ENCODE measurements around the gene PTPN3.

DNA sequence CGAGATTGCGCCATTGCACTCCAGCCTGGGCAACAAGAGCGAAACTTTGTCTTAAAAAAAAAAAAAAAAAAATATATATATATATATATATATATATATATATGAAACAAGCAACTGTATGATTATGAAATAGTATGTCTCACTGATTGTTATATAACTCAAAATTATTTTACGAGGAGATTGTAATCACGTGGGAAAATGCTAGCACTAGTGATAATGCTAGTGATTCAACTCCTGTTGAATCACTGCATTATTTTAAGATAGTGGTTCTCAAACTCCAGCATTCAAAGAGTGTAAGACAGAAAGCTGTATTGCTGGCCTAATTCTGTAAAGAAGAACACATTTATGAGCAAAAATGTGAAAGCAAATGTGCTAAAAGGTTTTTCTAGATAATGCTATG, 12.4 kb upstream of the PTPN3 start:
- TF ChIP-seq USF2 (IDR thresholded peaks at IDR 0.05; ENCODE audit: borderline replicate concordance, low read depth, low read length) (no peak), MEF2A (IDR thresholded peaks at IDR 0.05; ENCODE audit: borderline replicate concordance, low read depth) (no peak), CTCF (IDR thresholded peaks at IDR 0.05) (no peak), YY1 (IDR thresholded peaks at IDR 0.05; ENCODE audit: low read depth) (no peak), EP300 (IDR thresholded peaks at IDR 0.05; ENCODE audit: borderline replicate concordance in 1 of 2, low read depth in 1 of 2, low read length in 1 of 2) (no peak), GATA2 (CRISPR knock-in tag; IDR thresholded peaks at IDR 0.05) (no peak), CHD2 (IDR thresholded peaks at IDR 0.05; ENCODE audit: low read length, partially characterized antibody) (no peak), EZH2phosphoT487 (IDR thresholded peaks at IDR 0.05; ENCODE audit: borderline replicate concordance, low read depth) (no peak), JUND (IDR thresholded peaks at IDR 0.05) (no peak), TEAD4 (IDR thresholded peaks at IDR 0.05; ENCODE audit: borderline replicate concordance, insufficient read depth) (no peak), POLR2AphosphoS5 (IDR thresholded peaks at IDR 0.05; ENCODE audit: low read depth, low read length) (no peak), ELF1 (IDR thresholded peaks at IDR 0.05) (no peak), RFX5 (IDR thresholded peaks at IDR 0.05; ENCODE audit: low read length) (no peak)
- TF ChIP-seq, protein P1, sequence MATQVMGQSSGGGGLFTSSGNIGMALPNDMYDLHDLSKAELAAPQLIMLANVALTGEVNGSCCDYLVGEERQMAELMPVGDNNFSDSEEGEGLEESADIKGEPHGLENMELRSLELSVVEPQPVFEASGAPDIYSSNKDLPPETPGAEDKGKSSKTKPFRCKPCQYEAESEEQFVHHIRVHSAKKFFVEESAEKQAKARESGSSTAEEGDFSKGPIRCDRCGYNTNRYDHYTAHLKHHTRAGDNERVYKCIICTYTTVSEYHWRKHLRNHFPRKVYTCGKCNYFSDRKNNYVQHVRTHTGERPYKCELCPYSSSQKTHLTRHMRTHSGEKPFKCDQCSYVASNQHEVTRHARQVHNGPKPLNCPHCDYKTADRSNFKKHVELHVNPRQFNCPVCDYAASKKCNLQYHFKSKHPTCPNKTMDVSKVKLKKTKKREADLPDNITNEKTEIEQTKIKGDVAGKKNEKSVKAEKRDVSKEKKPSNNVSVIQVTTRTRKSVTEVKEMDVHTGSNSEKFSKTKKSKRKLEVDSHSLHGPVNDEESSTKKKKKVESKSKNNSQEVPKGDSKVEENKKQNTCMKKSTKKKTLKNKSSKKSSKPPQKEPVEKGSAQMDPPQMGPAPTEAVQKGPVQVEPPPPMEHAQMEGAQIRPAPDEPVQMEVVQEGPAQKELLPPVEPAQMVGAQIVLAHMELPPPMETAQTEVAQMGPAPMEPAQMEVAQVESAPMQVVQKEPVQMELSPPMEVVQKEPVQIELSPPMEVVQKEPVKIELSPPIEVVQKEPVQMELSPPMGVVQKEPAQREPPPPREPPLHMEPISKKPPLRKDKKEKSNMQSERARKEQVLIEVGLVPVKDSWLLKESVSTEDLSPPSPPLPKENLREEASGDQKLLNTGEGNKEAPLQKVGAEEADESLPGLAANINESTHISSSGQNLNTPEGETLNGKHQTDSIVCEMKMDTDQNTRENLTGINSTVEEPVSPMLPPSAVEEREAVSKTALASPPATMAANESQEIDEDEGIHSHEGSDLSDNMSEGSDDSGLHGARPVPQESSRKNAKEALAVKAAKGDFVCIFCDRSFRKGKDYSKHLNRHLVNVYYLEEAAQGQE (IDR thresholded peaks at IDR 0.05; ENCODE audit: low read depth, low read length), result no peak
